Mucosa of descending colon (tissue), 3 donors: ENCODE data around the gene CDC34. TPM values are rescaled to one million over a fixed set of nuclear protein-coding genes. Genes with fewer than 3 reads are reported as not detected.

ENCODE experiments used
- ATAC-seq: fragments of 200-7000 bp; cut with Tn5 transposase; one replicate; pipeline ENCODE4 v1.9.1; 2020; ENCODE audit warnings: mild to moderate bottlenecking, moderate library complexity
- DNase-seq, 3 donors: peaks; one replicate each; pipeline ENCODE4 v3.0.0-alpha.2; 2020
- H3K36me3 ChIP-seq: fragments of 200-600 bp; one replicate; pipeline ENCODE4 v1.8.0; 2021; ENCODE audit warnings: low read depth, mild to moderate bottlenecking
- H3K4me1 ChIP-seq: fragments of 200-600 bp; one replicate; pipeline ENCODE4 v1.8.0; 2021; ENCODE audit warnings: low read depth, mild to moderate bottlenecking
- H3K4me3 ChIP-seq: fragments of 200-600 bp; one replicate; pipeline ENCODE4 v1.8.0; 2021; ENCODE audit warnings: mild to moderate bottlenecking
- H3K9me3 ChIP-seq: fragments of 200-600 bp; one replicate; pipeline ENCODE4 v1.8.0; 2021; ENCODE audit warnings: mild to moderate bottlenecking
- intact Hi-C, 2 donors: fragments of 100-400 bp; cut with DNase I in 1 of 2; cut with micrococcal nuclease in 1 of 2; formaldehyde crosslinking; loops; one replicate each; pipeline versions ENCODE4 v1.11.0 to v1.11.1; 2022; cut with DNase I, micrococcal nuclease
- total RNA-seq, 3 donors: library from RNA; stranded (reverse); fragmentation: NEBNext Ultra II Directional in 2 of 3; extraction: Animal tissue kit (Norgen Biotek cat#: 25700) in 2 of 3; gene quantifications; one replicate each; pipeline versions ENCODE4 v1.2.1 to v1.2.4, GENCODE V29; 2021 to 2023
- TF ChIP-seq, protein P1 (sequence below): fragments of 200-600 bp; IDR thresholded peaks from one replicate; pipeline ENCODE4 v1.8.0; 2022; ENCODE audit warnings: antibody characterized with exemption, mild to moderate bottlenecking
- donor health status: DM: no; HTN: no; CAD: no; lungs with moderate emphysema.
- donor health status: DM: no; HTN: no; CAD: no.
- donor health status: DM: no; HTN: yes; CAD: no.

Gene CDC34
- total RNA-seq, 3 donors from 2014 or later = 64.6 to 78.0 (median 71.2) TPM

DNA sequence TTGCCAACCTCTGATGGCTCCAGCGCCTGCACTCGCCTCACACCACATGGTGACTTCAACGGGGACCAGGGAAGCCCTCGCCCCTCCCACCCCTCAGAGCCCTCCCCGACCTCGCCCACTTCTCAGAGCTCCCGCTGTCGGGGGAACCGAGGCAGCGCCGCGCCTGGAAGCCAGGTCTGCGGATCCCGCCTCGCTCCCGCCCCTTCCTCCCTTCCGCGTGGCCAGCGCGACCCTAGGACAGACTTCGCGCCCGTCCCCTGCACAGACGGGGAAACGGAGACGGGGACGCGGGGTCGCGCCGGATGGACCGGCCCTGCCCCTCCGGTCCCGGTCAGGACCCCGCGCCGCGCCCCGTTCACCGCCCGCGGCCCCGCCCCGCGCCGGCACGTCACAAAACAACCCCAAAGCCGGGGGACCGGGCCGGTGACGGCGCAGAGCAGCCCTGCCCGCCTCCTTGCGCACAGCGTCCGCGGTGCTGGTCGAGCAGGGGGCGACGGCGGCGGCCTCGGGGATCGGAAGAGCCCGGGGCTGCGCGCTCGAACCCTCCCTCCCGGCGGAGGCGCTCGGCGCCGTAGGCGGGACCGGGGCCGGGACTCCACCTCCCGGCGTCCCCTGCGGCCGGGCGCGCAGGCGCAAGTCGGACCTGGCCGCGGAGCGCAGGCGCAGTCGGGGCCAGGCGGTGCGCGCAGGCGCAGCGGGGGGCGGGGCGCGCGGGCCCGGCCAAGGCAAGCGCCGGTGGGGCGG, 379 bp upstream of the CDC34 start:
- intact Hi-C loops = no loop called here
- TF ChIP-seq, protein P1, sequence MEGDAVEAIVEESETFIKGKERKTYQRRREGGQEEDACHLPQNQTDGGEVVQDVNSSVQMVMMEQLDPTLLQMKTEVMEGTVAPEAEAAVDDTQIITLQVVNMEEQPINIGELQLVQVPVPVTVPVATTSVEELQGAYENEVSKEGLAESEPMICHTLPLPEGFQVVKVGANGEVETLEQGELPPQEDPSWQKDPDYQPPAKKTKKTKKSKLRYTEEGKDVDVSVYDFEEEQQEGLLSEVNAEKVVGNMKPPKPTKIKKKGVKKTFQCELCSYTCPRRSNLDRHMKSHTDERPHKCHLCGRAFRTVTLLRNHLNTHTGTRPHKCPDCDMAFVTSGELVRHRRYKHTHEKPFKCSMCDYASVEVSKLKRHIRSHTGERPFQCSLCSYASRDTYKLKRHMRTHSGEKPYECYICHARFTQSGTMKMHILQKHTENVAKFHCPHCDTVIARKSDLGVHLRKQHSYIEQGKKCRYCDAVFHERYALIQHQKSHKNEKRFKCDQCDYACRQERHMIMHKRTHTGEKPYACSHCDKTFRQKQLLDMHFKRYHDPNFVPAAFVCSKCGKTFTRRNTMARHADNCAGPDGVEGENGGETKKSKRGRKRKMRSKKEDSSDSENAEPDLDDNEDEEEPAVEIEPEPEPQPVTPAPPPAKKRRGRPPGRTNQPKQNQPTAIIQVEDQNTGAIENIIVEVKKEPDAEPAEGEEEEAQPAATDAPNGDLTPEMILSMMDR = no peak
- DNase-seq = peak; percentile 82 to 94 (median 89)
- H3K36me3 ChIP-seq = no peaks in the 10 kb centered on the region
- no peaks in the 10 kb centered on the region for H3K9me3 ChIP-seq
- peak; percentile 88 for ATAC-seq
- peak overlapping the region; percentile 71 for H3K4me3 ChIP-seq
- peaks cover 21% of the 10 kb centered on the region for H3K4me1 ChIP-seq

DNA sequence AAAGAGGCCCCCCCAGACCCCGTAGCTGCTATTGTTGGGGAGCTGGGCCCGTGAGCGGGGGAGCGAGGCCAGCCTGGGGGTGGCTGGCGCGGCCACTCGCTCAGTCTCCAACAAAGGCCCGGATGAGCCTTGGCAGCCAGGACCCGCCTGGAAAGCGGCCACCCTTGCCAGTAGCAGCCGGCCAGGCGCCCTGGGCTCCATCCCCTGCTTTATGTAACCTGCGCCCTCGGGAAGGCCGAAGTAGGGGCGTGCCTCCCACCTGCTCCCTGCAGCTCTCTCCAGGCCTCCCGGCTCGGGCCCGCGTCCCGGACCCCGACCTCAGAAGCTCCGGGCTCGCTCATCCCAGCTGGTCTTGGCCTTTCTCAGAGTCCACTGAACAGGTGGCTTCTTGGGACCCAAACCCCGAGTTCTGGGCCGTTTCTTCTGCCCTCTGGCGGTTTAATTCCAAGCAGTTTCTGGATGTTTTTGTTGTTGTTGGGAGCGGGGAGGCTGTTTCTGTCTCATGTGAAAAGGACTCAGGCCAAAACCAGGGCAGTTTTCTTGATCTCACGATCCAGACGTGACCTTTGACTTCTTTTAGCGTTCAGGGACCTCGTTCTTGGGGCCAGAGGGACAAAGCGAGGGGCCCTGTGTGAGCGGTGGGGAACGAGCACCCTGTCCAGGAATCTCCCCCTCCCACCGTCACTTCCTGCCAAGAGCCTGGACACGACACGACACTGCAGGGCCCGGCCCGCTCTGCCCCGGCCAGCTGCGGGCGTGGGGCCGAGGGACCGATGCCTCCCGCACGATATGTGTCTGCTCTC, 1.2 kb downstream of the CDC34 start:
- TF ChIP-seq, protein P1 = peak; percentile 10
- intact Hi-C loops = no loop called here
- Histone ChIP-seq H3K4me3 (peak overlapping the region; percentile 71), H3K9me3 (no peaks in the 10 kb centered on the region), H3K36me3 (peaks cover 9% of the 10 kb centered on the region), H3K4me1 (peaks cover 21% of the 10 kb centered on the region)
- DNase-seq (peak; percentile 67 to 74 (median 67)), ATAC-seq (peak; percentile 31)

DNA sequence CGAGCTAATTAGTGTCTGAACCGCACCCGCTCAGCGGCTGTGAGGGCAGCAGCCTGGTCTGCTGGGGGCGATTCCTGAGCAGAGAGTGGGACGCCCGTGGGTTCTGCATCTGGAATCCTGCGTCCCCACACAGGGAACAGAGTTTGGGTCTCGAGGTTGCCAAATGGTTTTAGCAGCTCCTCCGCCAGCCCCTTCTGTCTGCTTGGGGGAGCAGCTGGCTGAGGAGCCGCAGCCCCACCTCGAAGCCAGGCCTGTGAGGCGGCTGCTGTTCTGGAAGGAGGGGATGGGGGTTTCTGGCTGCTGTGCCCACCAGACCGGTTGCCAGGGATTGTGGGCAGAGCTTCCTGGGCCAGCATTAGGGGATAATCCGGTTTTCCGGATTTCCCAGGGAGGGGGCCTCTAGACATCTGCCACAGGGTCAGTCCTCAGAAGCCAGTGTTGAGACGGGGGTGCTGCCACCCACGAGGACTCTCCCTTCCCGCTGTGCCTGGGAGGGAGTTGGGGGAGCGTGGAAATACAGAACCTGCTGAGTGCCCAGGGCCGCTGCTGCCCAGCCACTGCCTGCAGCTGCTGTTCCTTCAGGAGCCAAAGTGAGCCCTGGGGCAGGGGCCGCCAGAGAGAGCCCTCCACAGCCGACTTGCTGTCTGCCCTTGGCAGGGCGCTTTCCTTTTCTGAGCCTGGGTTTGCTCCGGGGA, 2.0 kb downstream of the CDC34 start:
- Histone ChIP-seq H3K4me3 (no peak overlapping the region), H3K4me1 (peaks cover 21% of the 10 kb centered on the region), H3K36me3 (peaks cover 9% of the 10 kb centered on the region), H3K9me3 (no peaks in the 10 kb centered on the region)
- intact Hi-C loops = no loop called here
- no peak for DNase-seq
- ATAC-seq = no peak
- TF ChIP-seq, protein P1 = no peak

DNA sequence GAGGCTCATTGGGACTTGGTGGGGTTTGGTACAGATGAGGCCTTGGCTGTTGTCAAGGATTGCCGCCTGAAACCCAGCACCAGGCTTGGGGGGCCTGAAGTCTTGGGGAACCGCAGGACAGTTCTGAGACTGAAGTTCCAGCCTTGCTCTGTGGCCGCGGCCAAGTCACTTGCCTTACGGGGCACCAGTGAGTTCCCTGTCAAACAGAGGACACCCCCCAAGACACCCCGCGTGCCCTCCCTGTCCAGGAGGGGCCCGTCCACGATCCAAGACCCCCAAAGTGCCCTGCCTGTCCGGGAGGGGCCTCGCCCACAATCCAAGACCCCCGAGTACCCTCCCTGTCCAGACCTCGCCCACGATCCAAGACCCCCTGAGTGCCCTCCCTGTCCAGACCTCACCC, 2.5 kb downstream of the CDC34 start:
- Histone ChIP-seq H3K4me3 (no peak overlapping the region), H3K36me3 (peaks cover 9% of the 10 kb centered on the region), H3K9me3 (no peaks in the 10 kb centered on the region), H3K4me1 (peaks cover 21% of the 10 kb centered on the region)
- TF ChIP-seq, protein P1 = no peak
- no peak for DNase-seq
- ATAC-seq = no peak
- intact Hi-C loops = no loop called here

DNA sequence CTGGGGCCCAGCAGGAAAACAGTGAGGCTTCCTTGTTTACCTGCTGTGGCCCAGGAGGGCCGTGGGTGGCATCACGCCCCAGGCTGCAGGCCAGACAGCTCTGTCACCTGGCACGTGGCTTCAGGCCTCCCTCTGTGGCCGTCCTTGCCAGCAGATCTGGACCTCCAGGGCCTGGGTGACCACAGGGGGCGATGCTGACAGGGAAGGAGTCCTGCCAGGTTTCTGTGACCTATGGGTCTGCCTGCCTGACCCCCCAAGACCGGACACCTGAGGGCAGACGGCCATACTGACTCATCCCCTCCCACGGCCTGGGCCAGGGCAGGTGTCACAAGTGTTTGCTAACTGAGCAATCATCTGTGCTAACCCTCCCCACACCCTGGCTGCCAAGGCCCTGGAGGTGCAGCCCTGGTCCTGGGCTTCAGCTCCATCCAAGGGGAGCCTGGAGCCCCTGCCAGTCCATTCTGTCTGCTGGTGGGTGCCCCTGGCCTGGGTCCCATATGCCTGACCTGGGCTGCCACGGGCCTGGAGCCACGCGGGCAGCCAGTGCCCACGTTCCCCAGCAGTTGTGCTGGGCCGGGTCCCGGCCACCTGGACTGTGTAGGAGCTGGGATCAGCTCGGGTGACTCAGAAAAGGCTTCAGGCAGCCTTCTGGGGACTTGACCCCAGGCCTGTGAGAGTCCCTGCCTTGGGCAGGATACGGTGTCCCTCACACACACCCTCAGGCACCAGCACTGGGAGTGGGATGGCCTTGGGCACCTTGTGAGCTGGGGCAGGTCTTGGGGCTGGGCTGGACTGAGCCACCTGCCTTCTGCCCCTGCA, 3.7 kb downstream of the CDC34 start:
- peak in 1 of 3 donors; percentile 53 for DNase-seq
- H3K36me3 ChIP-seq = peaks cover 9% of the 10 kb centered on the region
- H3K9me3 ChIP-seq = no peaks in the 10 kb centered on the region
- intact Hi-C loops = no loop called here
- no peak overlapping the region for H3K4me3 ChIP-seq
- H3K4me1 ChIP-seq = peaks cover 21% of the 10 kb centered on the region
- TF ChIP-seq, protein P1 = no peak
- ATAC-seq = no peak
